Measurements from ENCODE around the gene RFC1.

DNA sequence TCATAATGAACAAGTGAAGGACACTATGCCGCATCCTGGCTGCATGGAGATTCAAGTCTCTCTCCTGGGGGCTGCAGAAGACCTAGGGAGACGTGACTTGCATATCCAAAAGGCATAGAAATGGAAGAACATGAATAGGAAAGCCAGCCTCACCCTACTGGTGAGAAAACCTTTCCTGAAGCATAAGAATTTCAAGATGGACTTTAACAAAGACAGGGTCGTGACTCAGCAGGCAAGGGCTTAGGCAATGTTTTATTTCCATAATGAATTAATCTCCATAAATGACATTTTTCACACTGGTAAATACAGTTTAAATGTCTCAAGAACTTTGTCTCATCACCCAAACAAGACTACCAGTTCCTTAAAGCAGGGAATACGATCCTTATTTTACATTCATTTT lies 78.9 kb downstream of the RFC1 start:
- TF ChIP-seq, protein P1, sequence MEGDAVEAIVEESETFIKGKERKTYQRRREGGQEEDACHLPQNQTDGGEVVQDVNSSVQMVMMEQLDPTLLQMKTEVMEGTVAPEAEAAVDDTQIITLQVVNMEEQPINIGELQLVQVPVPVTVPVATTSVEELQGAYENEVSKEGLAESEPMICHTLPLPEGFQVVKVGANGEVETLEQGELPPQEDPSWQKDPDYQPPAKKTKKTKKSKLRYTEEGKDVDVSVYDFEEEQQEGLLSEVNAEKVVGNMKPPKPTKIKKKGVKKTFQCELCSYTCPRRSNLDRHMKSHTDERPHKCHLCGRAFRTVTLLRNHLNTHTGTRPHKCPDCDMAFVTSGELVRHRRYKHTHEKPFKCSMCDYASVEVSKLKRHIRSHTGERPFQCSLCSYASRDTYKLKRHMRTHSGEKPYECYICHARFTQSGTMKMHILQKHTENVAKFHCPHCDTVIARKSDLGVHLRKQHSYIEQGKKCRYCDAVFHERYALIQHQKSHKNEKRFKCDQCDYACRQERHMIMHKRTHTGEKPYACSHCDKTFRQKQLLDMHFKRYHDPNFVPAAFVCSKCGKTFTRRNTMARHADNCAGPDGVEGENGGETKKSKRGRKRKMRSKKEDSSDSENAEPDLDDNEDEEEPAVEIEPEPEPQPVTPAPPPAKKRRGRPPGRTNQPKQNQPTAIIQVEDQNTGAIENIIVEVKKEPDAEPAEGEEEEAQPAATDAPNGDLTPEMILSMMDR (IDR thresholded peaks at IDR 0.05), result no peak
- no peak for TF ChIP-seq POLR2A (IDR thresholded peaks at IDR 0.05)
